ENCODE results near the gene C4BPA.

The C4BPA gene

DNA sequence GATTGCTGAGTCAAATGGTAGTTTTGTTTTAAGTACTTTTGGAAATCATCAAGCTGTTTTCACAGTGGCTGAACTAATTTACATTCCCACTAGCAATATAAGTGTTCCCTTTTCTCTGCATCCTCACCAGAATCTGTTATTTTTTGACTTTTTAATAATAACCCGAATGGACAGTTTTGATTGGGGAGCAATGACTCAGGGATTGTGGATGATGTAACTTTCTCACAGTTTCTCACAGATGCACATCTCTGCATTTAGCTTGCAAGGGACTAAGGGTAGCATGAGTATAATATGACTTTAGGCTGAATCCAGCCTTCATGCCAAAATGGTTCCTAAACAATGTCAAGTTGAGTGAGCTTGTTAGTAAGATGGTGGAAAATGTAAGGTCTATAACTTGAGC, 90.2 kb downstream of the C4BPA start:
- DNase-seq: no peak
